Stimulated activated CD4-positive, alpha-beta T cell treated with anti-CD3 and anti-CD28 coated beads, TNF-alpha, amount 100 ng/mL, for 48 hours (primary cell): ENCODE measurements around the gene ESYT3.
"Not testable (repeated sequence)": the region's sequence is repeated elsewhere in the genome, so short reads cannot be mapped to it uniquely, and the experiment has no call there.

Source experiments
- DNase-seq, 3 donors: peaks; one replicate each; pipeline ENCODE4 v3.0.0-alpha.2; 2020; ENCODE audit warnings: low read depth in 3 of 3

ESYT3 gene

DNA sequence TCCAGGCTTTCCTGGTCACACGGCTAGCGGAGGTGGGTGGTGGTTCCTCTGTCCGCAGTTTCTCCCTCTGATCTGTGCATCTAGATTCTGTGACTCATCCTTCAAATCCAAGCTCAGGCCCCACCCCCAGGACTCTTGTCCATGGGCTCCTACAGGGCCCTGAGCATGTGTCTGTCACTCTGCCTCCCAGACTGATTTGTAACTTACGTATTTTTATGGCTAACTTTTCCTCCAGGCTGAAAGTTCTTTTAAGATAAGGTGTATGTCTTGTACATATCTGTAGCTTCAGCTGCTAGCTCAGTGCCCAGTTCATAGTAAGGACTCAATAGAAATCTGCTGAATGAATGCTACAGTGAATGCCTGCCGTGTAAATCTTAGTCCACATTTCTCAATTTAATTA is 8.0 kb downstream of the ESYT3 start:
- no peak for DNase-seq

DNA sequence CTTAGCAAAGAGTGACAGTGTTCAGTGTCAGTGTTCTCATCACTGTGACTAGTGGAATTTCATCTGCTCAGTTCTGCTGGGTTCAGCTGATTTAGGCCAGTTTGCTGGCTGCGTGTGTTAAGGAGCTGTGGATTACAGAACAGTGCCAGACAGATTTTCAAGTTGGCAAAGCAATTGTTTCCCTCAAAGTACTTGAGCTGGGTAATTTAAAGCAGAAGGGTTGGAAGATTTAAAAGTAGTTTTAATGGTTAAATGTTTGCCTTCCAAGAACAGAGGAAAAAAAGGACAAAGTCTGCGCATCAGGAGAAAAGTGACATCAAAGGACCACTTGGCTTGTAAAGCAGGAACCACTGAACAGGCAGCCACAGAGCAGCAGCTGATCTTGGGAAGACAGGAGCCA is 8.7 kb downstream of the ESYT3 start:
- no peak for DNase-seq

DNA sequence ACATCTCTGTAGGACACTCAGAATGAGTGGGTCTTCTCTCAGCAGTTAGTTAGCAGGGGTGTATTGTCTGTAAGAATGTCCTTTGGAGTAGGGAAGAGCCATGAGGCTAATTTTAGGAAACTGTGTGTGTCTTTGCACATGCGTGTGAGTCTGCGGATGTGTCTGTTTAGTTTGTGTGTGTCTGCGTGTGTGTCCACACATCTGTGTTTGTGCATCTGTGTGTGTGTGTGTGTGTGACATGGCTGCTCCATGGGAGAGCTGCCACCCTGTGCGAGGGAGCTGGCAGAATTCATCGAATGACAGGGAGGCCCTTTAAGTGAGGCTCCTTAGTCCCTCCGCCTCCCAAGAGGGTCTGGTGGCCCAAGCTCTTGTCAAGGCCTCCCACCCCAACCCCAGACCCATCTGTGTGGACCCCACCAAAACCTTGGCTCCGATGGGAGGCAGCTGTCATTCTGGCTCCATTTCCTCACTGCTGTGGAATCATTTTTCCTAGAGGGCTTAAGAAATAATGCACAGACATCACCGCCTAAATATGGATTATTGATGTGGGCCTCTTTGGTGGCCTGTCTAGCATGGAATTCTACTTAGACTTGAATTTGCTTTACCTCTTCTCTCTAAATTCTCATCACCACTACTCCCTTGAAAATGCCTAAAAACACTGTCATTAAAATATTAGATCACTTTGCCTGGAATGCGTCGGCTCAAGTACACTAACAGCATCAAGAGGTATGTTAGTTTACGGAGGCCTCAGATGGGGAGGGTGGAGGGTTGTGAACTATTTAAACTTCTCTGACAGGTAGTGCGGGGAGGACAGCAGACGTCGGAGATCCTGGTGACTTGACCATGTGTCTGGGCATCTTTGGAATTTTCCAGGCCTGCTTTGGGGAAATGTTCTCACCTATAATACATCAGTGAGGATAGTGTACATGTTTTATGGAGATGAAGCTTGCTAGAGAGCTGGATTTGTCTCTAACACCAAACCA is 9.4 kb downstream of the ESYT3 start:
- no peak for DNase-seq

DNA sequence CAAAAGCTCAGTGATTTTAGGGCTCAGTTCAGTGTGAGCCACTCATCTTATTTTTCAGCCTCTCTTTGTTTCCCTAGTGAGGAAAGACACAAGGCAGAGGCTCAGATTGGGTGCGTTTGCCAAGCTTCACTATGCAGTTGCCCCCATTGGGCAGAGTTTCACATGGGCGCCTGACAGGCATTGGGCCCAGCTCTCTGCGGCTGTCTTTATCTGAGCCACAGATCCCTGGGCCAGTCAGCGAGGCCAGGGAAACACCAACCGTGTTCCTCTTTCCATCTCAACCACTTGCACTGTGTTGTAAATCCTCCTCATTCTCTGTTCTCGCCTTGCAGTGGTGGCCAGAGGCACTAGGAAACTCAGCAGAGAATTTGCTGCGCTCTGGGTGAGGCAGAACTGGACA is 10.8 kb downstream of the ESYT3 start:
- no peak for DNase-seq

DNA sequence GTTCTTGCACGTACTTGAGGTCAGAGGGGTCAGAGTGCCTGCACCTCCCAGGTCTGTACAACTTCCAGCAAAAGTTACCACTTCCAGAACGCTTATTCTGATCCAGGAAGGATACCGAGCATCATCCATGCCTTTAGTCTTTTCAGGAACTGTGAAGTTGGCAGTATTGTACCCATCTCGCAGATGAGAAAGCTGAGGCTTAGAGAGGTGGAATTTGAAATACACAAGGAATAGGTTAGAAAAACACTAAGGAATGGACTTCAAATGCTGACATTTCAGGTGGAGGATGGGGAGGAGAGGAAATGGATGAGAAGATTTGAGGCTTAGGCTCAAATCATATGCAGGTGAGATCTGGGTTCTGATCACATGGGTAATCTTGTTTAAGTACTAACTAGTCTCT is 11.2 kb downstream of the ESYT3 start:
- no peak for DNase-seq

DNA sequence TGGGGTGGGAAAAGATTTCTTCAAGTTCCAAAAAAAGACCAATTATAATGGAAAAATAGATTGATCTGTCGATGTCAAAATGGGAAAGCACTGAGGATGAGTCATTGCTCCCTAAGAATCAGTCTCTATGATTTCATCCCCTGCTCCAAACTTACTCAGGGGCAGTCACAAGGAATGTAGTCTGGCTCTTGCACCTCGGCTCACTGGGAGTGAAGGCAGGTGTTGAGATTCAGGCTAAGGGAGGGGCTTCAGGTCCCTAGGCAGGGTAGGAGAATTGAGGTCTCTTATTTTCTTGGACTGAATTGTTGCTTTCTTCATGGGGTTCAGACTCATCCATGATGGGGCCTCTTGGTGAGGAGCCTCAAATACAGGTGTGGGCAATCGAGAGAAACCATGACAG is 14.2 kb downstream of the ESYT3 start:
- no peak for DNase-seq

DNA sequence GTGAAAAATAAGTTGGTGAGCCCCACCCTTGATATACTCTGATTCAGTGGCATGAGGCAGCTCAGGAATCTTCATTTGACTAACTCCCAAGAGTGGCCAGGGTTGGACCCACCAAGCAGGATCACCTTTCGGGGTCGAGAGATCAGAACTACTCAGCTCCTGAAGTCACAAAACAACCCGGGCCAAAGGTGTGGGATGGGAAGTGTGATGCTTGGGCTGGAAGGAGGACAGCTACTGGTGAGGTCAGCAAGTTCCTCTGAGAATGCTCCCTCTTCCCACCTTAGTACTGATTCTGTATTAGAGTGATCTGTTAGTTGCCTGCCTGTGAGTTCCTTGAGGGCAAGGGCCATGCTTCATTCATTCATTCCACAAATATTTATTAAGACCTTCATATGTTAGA is 15.1 kb downstream of the ESYT3 start:
- no peak for DNase-seq

DNA sequence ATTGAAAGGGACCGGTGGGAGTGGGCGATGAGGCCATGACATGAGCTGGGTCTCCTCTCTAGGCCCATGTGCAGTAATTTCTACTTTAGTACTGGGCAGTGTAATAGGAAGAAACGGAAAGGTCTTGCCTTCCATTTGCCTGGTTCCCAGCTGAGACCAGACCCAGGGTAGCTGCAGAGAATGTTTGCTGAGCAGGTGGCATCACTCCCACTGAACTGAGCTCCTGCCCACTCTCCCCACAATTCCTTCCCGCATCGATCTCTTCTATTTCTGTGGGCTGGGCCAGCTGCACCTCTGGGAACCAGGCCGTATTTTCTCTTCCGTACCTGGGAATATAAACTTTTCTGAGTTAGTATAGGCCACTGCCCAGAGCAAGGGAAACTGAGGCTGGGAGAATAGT is 15.8 kb downstream of the ESYT3 start:
- no peak for DNase-seq

DNA sequence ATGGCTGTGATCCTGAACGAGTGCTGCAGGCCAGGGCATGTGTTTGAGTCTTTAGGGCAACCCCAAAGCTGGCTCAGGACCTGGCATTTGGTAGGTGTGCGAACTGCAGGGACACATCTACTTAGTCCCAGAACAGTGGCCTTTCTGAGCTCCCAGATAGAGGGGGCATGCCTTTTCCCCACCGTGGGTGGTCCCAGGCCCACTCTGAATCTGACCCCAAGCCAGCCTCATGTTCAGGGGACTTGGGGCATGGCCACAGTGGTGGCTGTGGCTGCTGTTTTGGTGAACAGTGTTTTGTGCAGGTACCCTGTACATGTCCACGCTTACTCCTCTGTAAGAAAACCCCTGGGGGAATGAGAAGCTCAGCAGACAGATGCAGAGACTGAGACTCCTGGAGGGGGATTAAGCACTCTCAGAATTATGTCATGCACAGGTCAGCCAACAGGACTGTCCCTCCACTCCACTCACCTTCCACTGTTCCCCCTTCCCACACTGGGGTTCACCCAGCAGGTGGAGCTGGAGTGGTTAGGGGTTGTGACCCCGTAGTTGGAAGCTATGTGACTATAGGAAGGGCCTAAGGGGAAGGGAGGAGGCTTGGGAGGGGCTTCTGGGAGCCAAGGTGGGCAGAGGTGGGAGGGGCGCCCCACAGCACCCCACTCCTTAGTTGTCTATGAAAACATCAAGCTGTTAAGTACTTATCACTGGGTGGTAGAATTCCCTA is 16.4 kb downstream of the ESYT3 start:
- no peak for DNase-seq

DNA sequence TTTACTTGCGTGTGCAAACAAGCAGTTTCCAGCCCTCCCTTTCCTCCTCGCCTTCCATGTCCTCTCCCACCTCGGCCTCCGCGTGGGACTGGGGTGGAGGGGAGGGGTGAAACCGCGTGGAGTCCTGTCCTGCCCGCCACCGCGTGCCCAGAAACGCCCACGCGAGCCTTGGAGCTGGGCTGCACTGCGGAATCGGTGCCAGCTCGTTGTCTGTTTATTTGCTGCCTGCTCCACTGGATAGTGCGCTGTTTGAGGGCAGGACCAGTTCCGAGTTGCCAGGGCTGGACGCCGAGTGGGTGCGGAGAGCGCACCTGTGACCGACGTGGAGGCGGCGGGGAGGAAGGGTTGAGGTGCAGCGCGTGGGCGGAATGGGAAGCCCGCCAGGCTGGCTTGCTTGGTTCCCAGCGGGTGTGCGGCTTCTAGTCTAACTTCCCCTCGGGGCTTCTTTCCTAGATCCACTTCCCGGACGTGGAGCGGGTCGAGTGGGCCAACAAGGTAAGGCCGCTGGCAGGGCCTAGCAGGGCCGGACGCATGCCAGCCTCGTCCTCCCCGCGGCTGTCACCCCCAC is 17.3 kb downstream of the ESYT3 start:
- no peak for DNase-seq

DNA sequence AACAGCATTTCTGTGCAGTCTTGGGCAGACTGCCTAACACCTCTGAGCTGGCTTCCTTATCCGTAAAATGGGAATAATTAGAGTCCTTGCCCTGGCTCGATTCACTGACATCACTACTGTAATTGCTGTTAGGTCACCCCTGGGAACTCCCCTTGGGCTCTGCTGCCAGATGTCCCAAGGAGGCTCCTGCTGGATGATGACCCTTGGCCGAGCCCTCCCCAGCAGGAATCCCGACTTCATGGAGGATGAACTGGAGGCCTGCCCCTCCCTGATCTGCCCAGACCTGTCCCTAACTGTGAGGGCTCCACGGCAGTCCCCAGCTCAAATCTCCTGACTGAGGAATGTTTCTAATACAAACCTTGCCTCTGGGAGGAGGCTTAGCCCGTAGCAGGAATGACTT is 18.0 kb downstream of the ESYT3 start:
- DNase-seq, result no peak

DNA sequence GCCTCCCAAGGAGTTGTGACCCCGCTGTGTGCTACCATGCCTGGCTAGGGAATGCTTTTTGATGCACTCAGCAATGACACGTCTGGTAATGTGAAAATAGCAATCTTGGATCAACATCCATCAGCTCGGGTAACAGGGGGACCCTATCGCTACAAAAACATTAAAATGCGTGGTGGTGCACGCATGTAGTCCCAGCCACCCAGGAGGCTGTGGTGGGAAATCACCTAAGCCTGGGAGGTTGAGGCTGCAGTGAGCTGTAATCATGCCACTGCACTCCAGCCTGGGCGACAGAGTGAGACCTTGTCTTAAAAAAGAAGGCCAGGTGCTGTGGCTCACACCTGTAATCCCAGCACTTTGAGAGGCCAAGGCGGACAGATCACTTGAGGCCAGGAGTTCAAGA is 19.5 kb downstream of the ESYT3 start:
- not testable (repeated sequence) for DNase-seq

DNA sequence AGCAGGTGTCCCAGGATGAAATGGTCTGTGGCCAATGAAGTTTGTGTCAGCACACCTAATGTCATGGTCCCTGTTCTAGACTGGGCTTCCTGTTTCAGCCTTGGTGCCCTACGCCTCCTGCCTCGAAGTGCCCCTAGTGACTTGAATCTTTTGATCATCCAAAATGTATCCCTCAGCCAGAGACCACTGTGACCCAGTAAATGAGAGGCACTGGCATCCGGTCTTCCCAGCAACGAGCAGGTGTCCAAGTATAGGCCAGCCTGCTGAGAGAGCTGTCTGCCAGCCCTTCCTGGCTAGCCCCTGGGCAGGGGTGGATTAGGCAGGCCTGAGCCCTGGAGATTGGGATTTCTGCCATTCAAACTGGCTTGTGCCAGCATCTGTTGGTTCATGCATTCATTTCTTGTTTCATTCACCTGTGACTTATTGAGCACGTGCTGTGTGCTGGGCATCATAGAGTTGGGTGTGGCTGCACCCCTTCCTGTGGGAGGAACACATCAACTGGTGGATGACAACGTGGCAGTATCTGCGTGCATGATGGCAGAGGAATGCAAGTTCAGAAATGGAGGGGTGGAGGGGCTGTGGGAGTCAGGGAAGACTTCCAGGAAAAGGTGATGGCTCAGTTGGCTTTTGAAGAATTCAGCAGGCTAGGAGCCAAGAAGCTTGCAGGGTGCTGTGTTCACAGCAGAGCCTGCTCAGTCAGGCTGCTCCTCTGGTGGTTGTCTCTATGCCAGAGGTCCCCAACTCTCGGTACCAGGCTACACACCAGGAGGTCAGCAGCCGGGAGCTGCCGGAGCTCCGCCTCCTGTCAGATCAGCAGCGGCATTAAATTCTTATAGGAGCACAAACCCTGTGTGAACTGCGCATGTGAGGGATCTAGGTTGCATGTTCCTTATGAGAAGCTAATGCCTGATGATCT is 21.6 kb downstream of the ESYT3 start:
- no peak for DNase-seq

DNA sequence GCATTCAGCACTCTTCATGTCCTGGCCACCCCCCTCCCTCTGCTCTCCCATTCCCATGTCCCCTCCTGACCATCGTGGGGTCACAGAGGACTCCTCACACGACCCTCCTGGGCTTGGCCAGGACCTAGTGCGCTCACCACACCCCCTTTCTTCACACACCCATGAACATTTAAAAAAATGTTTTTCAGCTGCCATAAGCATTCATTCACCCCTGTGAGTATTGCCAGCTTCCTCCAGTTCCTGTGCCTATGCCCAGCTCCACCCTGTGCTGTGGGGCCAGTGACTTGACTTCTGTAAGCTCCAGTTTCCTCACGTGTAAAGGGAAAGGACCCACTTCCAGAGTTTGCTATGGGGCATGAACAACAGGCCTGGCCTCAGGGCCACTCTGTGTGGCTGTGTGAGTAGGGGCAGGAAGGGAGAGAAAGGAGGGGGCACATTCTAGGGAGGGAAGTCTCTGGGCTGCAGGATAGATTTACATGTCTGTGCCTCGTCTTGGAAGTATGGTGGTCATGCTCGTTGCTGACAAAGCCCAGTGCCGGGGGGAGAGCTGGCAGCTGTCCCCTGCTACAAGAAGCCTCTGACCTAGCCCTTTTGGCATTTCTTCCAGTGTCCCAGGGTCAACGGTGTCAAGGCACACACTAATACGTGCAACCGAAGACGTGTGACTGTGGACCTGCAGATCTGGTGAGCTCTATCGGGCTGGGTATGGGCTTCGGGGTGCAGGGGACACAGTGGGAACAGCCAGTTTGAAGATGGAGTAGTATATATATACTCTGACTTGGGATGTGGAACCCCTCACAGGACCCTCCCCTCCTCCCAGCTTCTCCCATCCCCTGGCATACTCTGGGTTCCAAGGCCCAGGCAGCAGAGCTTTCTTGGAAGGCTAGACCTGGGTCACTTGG is 22.8 kb downstream of the ESYT3 start:
- DNase-seq, result no peak

DNA sequence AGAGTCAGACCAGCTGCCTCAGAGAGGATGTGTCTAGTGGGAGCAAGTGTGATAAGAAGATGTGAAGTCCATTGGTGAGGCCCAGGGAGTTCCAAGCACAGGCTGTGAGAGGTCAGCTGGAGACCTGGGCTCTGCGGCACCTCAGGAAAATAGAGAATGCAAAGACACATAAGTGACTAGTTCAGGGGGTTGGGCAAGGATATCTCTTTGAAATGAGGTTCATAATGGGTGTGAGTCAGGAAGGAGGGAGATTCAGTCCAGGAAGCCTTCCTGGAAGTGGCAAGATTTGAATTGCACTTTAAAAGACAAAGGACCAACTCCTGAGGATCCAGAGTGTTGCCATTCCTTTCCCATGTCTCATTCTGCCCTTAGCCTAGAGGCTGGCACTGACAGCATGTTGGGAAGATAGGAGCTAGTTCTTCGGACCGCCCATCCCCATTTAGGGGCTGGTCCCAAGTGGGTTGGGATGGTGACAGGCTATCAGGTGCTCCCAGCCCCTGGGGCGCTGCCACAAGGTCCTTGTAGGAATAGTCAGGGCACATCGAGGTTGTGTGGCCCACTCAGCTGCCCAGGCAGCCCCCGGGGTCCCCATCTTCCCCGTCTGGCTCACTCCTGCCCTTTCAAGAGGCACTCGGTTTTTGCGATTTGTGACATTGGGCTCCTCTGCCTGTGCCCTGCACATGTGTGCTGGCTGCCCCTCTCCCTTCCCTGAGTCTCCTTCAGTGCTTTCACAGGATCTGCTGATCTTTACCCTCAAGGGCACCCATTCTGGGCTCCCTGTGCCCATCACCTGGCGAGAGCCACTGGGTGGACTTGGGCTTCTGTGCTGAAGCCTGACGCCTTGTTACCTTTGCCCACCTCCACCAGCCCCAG is 23.7 kb downstream of the ESYT3 start:
- no peak for DNase-seq

DNA sequence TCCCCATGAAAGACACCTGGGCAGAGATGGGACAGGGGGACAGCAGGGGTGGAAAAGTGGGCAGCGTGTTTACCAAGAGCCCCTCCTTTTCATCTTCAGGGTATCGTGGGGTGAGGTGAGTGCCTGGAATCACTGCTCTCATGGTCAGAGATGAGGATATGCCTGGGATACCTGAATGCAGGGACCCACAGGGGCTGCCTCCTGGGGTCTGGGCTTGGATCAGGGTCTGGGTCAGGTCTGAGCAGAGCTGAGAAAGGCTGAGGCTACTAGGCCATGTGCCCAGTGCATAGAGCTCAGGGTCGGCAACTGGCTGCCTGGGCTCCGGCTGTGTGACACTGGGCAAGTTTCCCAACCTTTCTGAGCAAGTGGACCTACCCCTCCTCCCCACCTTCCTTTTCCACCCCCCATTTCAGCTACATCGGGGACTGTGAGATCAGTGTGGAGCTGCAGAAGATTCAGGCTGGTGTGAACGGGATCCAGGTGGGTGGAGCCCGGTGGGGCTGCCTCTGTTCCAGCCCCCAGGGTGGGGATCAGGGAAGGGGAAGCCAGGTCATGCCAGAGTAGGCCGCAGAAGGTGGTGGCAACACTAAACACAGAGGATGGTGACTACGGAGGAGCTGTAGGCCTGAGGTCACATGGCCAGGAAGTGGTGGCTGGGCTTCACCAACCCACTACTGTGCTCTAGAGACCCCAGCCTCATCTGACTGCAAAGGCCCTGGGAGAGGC is 24.5 kb downstream of the ESYT3 start:
- DNase-seq, result no peak

DNA sequence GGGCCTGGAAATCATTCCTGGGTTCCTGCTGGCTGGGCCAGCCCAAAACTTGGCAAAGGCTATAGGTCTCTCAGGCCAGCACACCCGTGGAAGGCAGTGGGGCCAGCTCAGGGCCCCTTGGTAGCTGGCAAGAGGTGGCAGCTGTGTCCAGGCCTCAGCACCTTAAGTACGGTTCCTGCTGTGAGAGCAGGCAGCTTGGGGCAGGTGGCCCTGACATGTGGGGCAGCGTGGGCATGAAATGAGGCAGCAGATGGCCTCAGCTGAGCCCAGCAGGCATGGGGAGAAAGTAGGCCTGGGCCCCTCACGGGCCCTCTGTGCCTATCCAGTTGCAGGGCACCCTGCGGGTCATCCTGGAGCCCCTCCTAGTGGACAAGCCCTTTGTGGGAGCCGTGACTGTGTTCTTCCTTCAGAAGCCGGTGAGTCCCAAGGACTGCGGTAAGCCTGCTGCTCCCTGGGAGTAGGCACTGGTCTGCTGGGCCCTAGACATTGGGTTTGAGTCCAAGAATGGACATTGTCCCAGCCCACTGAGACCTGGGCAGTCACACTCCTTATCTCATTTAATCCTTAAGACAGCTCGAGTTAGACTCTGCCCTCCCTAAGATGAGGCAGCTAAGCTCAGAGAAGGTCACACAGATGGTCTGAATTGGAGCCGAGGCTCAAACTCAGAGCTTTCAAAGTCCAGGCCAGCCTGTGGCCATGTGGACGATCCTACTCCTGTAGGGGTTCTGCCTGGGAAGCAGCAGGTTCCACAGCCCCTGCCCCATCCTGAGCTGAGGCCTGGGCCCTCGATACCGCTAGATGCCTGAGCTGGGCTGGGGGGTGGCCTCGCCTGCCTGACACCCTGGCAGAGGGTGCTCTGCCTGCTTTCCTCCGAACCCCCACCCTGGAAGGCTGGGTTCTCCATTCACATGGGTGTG is 25.5 kb downstream of the ESYT3 start:
- no peak for DNase-seq
